ENCODE data around the gene CNIH1.
"Not testable (repeated sequence)": the region's sequence is repeated elsewhere in the genome, so short reads cannot be mapped to it uniquely, and the experiment has no call there.

GRCh38 chr14:54437954-54438353 is 3.2 kb downstream of the CNIH1 start:
- not testable (repeated sequence) for TF ChIP-seq CTCF (IDR thresholded peaks at IDR 0.05; ENCODE audit: insufficient read depth, low read length, poor library complexity, severe bottlenecking); EZH2phosphoT487 (conservative IDR thresholded peaks at IDR 0.05; ENCODE audit: low read length)

Data from SU-DHL-6 (cell line).